Heart left ventricle (tissue), 16 donors: Measurements from ENCODE around the gene FNDC3B. TPM values are rescaled to one million over a fixed set of nuclear protein-coding genes. Genes with fewer than 3 reads are reported as not detected.
"Not testable (repeated sequence)": the region's sequence is repeated elsewhere in the genome, so short reads cannot be mapped to it uniquely, and the experiment has no call there.

Experiments used
- ATAC-seq, 4 donors: fragments of 200-7000 bp; cut with Tn5 transposase; one replicate each; pipeline ENCODE4 v1.9.1; 2020 to 2022; ENCODE audit warnings: moderate library complexity in 4 of 4, mild to moderate bottlenecking in 3 of 4, moderate number of reproducible peaks in 1 of 4
- DNase-seq, 5 donors: peaks; one replicate each; pipeline ENCODE4 v3.0.0-alpha.2; 2020
- H3K27ac ChIP-seq, 12 donors: fragments of 200-600 bp; sonication (generic) in 4 of 12; one replicate each; pipeline versions ENCODE4 v1.5.0 to v1.8.0; 2016 to 2022; ENCODE audit warnings: mild to moderate bottlenecking in 2 of 12
- H3K27me3 ChIP-seq, 9 donors: fragments of 200-600 bp; sonication (generic) in 2 of 9; one replicate each; pipeline versions ENCODE4 v1.5.1 to v1.8.0; 2016 to 2022; ENCODE audit warnings: mild to moderate bottlenecking in 3 of 9
- H3K36me3 ChIP-seq, 9 donors: fragments of 200-600 bp; sonication (generic) in 2 of 9; one replicate each; pipeline versions ENCODE4 v1.5.0 to v1.8.0; 2018 to 2022; ENCODE audit warnings: mild to moderate bottlenecking in 2 of 9
- H3K4me1 ChIP-seq, 12 donors: fragments of 200-600 bp; sonication (generic) in 4 of 12; one replicate each; pipeline versions ENCODE4 v1.5.0 to v1.8.0; 2016 to 2022; ENCODE audit warnings: mild to moderate bottlenecking in 3 of 12
- H3K4me3 ChIP-seq, 12 donors: fragments of 200-600 bp; sonication (generic) in 4 of 12; one replicate each; pipeline versions ENCODE4 v1.5.0 to v1.8.0; 2017 to 2022; ENCODE audit warnings: mild to moderate bottlenecking in 9 of 12, moderate library complexity in 4 of 12
- H3K9me3 ChIP-seq, 12 donors: fragments of 200-600 bp; sonication (generic) in 4 of 12; one replicate each; pipeline versions ENCODE4 v1.5.0 to v1.8.0; 2016 to 2022; ENCODE audit warnings: mild to moderate bottlenecking in 1 of 12
- CTCF ChIP-seq, 12 donors: fragments of 200-600 bp; sonication (generic) in 4 of 12; IDR thresholded peaks; one replicate each; pipeline versions ENCODE4 v1.5.0 to v1.8.0; 2018 to 2022; ENCODE audit warnings: antibody characterized with exemption in 12 of 12, mild to moderate bottlenecking in 5 of 12
- POLR2A ChIP-seq, 2 donors: fragments of 450-650 bp; IDR thresholded peaks; one replicate each; pipeline ENCODE4 v1.6.1; 2017; ENCODE audit warnings: antibody characterized with exemption in 2 of 2, mild to moderate bottlenecking in 2 of 2, moderate library complexity in 2 of 2
- WGBS, 4 donors: extraction: QIAGEN DNeasy Blood & Tissue Kit in 2 of 4; methylation state at CpG; one replicate each; pipeline versions ENCODE4 v1.1.5 to v1.1.7; 2013 to 2018; 5-methylcytosine and 5-hydroxymethylcytosine counted together
- intact Hi-C, 10 donors: fragments of 100-400 bp; cut with DNase I; formaldehyde crosslinking; loops; one replicate each; pipeline versions ENCODE4 v1.11.1 to v1.14.2; 2022
- long read RNA-seq, 3 donors: library from polyadenylated mRNA; unstranded; transcript quantifications; one replicate each; pipeline ENCODE4 v2.0.0, GENCODE V29; 2020 to 2021
- polyA plus RNA-seq, 2 donors: library from polyadenylated mRNA; stranded (reverse); fragments of 200-250 nt; gene quantifications; one replicate each; pipeline ENCODE4 v1.2.3, GENCODE V29; 2013
- total RNA-seq, 9 donors: library from RNA; depleted of rRNA in 2 of 9; stranded (reverse); fragments of >200 nt in 2 of 9; fragmentation: NEBNext Ultra II Directional in 3 of 9; extraction: Animal tissue kit (Norgen Biotek cat#: 25700) in 3 of 9; gene quantifications; one replicate each; pipeline versions ENCODE4 v1.1.0 to v1.2.4, GENCODE V29; 2016 to 2023
- donor health status: ischemic (EF 13 %, LVEDD 7.1; RV severe dilation, severe dysfunction).
- donor health status: healthy with polysubstance abuse.
- donor health status: DM: no; HTN: yes; CAD: no.
- donor health status: DM: no; HTN: no; CAD: no.
- donor health status: ischemic (EF 25% LVEDD 6.9; RV normal size, moderate dysfunction).
- donor health status: ischemic (EF 25% LVEDD 5.7; RV mildly dilated, moderate dysfunction).
- donor health status: healthy.
- donor health status: DM: yes; HTN: yes; CAD: no.
- donor health status: ischemic (EF 35%, LVEDD 5.7; RV mildly dilated, moderate dysfunction).
- donor health status: nonischemic (EF 11% LVEDD 7.7; RV severe dilation, severe dysfunction).
- donor health status: DM: yes; HTN: yes; CAD: no.
- donor health status: PGD.
- donor health status: ischemic (EF 29% LVEDD 5.4; RV normal size, mild dysfunction).
- donor health status: nonischemic (EF 23%, LVEDD 6.1; RV moderate dilation, normal function).

Gene FNDC3B
- total RNA-seq (100 to 1,000 TPM in 3 of 9 donors, 10 to 100 TPM in 6; 59.1 to 113 (median 79.0) TPM), polyA plus RNA-seq (10 to 100 TPM in 1 of 2 donors, 1 to 10 TPM in 1; 9.4 to 35.8 TPM)
- long read RNA-seq, donor 1, full-length matches to known transcripts = 11 of 28 reads
- long read RNA-seq, donor 1, partial matches to known transcripts = 11 of 28 reads
- long read RNA-seq, donor 1, other reads (novel, unspliced or antisense) = 6 of 28 reads
- long read RNA-seq, donor 2, full-length matches to known transcripts = 20 of 62 reads
- long read RNA-seq, donor 2, partial matches to known transcripts = 29 of 62 reads
- long read RNA-seq, donor 2, other reads (novel, unspliced or antisense) = 13 of 62 reads
- long read RNA-seq, donor 3, full-length matches to known transcripts = 12 of 35 reads
- long read RNA-seq, donor 3, partial matches to known transcripts = 13 of 35 reads
- long read RNA-seq, donor 3, other reads (novel, unspliced or antisense) = 10 of 35 reads

DNA sequence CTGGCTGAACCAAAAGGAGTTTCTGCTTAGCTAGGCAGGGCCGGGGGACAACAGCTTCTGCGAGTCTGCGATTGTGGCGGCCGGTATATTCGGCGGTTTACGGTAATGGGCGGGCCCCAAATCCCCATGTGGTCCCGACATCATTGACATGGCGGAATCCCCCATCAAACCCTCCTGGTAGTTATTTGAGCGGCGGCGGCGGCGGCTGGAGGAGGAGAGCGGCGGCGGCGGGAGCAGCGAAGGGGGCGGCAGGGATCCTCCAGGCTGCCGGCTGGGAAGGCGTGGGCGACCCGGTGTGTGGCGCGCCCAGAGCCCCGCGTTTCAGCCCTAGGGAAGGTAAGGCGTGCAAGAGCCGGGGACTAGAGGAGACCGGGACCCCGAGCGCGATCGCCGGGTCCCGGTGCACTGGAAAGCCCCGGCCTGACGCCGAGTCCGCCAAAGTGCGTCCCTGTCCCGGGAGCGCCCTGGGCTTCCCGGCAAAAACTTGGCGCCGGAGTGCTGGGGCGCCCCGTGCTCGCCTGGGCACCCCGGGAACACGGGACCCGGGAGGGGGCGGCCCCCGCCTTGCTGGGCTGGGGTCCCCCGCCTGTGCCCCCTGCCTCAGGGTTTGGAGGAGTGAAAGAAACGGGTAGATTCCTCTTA, at the start of gene FNDC3B:
TSS of gene FNDC3B (plus strand) at position 143 of the 642 bp plus-strand sequence. CDS start 72,902 bp downstream, outside the sequence.
- peak; percentile 84 to 93 (median 90) for ATAC-seq
- WGBS, 4 donors = 0 to 1% (median 0%) methylated on average over 33 to 59 of the region's 59 CpGs
- H3K27me3 ChIP-seq = no peaks in the 10 kb centered on the region
- H3K4me1 ChIP-seq = peaks cover 0 to 45% (median 34%) of the 10 kb centered on the region in 12 donors
- intact Hi-C loops = loop anchor here (2.0 to 10.0 kb wide), 27 partner anchors 43 to 625 kb away; partner anchors contain the start of genes TMEM212 (in 2 of the 10) and PLD1 (in 1 of the 10)
- peak; percentile 95 to 97 (median 95) for DNase-seq
- H3K4me3 ChIP-seq = peak within 1 kb of the TSS; percentile 65 to 100 (median 92)
- no peaks in the 10 kb centered on the region for H3K9me3 ChIP-seq
- H3K36me3 ChIP-seq = peaks cover 0 to 4% (median 0%) of the 10 kb centered on the region in 9 donors
- TF ChIP-seq POLR2A (IDR thresholded peaks at IDR 0.05) (peak; percentile 67 to 96), CTCF (IDR thresholded peaks at IDR 0.05) (no peak)
- peak within 1 kb of the TSS; percentile 97 to 100 (median 99) for H3K27ac ChIP-seq

DNA sequence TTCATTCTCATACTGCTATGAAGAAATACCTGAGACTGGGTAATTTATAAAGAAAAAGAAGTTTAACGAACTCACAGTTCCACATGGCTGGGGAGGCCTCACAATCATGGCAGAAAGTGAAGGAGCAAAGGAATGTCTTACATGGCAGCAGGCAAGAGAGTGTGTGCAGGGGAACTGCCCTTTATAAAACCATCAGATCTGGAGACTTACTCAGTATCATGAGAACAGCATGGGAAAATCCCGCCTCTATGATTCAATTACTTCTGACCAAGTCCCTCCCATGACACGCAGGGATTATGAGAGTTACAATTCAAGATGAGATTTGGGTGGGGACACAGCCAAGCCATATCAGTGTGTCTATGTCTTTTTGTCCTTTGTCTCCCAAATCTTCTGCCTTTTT, 49.1 kb upstream of the FNDC3B start:
- H3K9me3 ChIP-seq, H3K27ac ChIP-seq, intact Hi-C loops, H3K4me3 ChIP-seq, DNase-seq, H3K27me3 ChIP-seq, ATAC-seq, H3K36me3 ChIP-seq: not testable (repeated sequence)
- 94 to 98% (median 97%) methylated on average over 3 of the region's 3 CpGs for WGBS, 4 donors
- peaks cover 0 to 14% (median 0%) of the 10 kb centered on the region in 12 donors for H3K4me1 ChIP-seq

DNA sequence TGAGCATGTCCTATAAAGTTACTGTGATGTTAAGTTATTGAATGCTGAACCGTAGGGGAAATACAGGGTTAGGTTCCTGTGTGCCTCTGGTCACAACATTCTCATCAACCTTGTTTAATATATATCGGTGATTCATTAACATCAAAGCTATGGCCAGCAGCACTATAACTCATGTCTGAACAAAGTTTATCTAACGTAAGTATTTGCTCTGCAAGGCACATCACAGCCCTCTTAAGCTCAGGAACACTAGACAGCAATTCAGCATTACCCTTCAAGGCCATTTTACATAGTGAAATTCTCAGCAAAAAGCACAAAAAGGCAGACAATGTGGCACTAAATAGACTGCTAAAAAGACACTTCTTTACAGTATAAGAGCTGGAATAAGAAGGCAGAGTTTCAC, 48.2 kb upstream of the FNDC3B start:
- Histone ChIP-seq H3K9me3 (peaks cover 0 to 6% (median under 1%) of the 10 kb centered on the region in 12 donors), H3K36me3 (no peaks in the 10 kb centered on the region), H3K27ac (no peak overlapping the region), H3K27me3 (no peaks in the 10 kb centered on the region), H3K4me1 (peaks cover 0 to 5% (median 0%) of the 10 kb centered on the region in 12 donors), H3K4me3 (no peak overlapping the region)
- ATAC-seq (no peak), DNase-seq (no peak)
- TF ChIP-seq POLR2A (IDR thresholded peaks at IDR 0.05) = no peak
- no peak for TF ChIP-seq CTCF (IDR thresholded peaks at IDR 0.05)
- intact Hi-C loops = no loop called here
- 81 to 96% (median 92%) methylated on average over 3 of the region's 3 CpGs for WGBS, 4 donors

DNA sequence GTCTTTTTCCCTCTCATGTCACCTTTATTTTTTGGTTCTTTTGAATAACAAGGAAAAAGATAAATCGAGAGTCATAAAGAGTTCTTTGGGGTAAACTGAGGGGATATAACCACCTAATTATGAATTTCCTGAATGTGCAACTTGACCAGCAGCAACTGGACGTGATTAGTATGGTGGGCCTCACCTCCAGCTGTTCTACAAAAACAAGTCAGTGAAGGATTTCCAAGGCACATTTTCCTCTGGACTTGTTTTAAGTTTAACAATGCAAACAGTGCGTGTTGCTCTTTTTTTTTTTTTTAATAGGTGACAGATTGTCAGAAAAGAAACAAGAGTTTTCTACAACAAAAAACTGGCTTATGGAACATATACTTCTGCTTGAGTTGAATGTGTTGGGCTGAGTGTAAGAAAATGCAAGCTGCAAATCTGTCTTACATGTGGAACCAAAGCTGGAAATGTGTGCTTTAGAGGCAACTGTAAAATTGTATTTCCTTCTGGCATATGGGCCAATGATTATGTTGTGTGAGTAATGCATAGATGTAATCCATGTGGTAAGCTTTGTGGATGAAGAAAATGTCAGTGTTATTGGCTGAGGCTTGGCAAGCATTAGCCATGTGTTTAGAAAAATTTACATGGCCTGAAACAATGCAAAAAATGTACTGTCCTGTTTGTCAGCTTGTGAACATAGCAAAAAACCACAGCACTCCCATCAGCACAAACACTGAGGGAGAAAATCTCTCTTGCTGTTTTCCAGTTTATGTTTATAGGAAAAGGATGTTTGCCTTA, 44.5 kb upstream of the FNDC3B start:
- DNase-seq (no peak), ATAC-seq (no peak)
- no peak for TF ChIP-seq CTCF (IDR thresholded peaks at IDR 0.05)
- TF ChIP-seq POLR2A (IDR thresholded peaks at IDR 0.05) = no peak
- Histone ChIP-seq H3K9me3 (peaks cover 0 to 23% (median 8%) of the 10 kb centered on the region in 12 donors), H3K4me3 (no peak overlapping the region), H3K36me3 (no peaks in the 10 kb centered on the region), H3K4me1 (no peaks in the 10 kb centered on the region), H3K27me3 (no peaks in the 10 kb centered on the region), H3K27ac (no peak overlapping the region)
- 44 to 73% (median 59%) methylated on average over 3 of the region's 3 CpGs for WGBS, 4 donors
- intact Hi-C loops = no loop called here
